ENCODE results near the gene PTPRN2.
"Not testable (repeated sequence)": the region's sequence is repeated elsewhere in the genome, so short reads cannot be mapped to it uniquely, and the experiment has no call there.

PTPRN2 gene

GRCh38 chr7:158467562-158467961 is 120.1 kb downstream of the PTPRN2 start:
- no peak for DNase-seq (ENCODE audit: low read depth, low spot score)
- POLR2A ChIA-PET, result no interaction called here
- TF ChIP-seq CTCF (IDR thresholded peaks at IDR 0.05; ENCODE audit: insufficient read depth, low read length, missing control alignments), result no peak
- CTCF ChIA-PET, result no interaction called here
- H3K4me3 ChIP-seq (ENCODE audit: low read depth, low read length), result no peak overlapping the region

DNA sequence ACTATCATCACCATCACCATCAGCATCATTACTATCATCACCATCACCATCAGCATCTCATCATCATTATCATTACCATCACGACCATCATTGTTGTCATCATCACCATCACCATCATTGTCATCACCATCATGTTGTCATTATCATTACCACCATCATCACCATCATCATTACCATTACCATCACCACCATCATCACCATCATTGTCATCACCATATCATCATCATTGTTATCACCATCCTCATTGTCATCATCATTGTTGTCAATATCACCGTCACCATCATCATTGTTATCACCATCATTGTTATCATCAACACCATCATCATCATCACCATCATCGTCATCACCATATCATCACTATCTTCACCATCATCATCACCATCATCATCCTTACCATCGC is 124.3 kb downstream of the PTPRN2 start:
- no peak for DNase-seq (ENCODE audit: low read depth, low spot score)
- TF ChIP-seq CTCF (IDR thresholded peaks at IDR 0.05; ENCODE audit: insufficient read depth, low read length, missing control alignments), result no peak
- no peak overlapping the region for H3K4me3 ChIP-seq (ENCODE audit: low read depth, low read length)
- ChIA-PET POLR2A (no interaction called here), CTCF (no interaction called here)

DNA sequence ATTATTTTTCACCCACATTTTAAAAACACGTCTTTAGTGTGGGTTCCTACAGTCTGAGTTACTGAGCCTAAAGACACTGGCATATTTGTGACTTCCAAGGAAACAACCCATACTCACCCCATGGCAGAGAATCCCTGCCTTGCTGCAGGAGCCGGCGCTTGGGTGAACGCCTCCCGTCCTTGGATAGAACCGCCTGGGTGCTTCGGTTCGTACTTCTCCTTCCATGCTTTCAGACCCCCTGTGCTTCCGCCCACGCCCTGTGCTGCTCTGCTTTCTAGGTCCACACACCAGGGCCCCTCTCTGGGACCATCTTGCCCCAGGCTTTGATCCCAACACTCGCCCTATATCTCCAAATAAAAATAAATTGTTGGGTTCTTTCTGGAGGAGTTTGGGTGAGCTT is 125.8 kb downstream of the PTPRN2 start:
- ChIA-PET CTCF (no interaction called here), POLR2A (no interaction called here)
- TF ChIP-seq CTCF (IDR thresholded peaks at IDR 0.05; ENCODE audit: insufficient read depth, low read length, missing control alignments), result no peak

DNA sequence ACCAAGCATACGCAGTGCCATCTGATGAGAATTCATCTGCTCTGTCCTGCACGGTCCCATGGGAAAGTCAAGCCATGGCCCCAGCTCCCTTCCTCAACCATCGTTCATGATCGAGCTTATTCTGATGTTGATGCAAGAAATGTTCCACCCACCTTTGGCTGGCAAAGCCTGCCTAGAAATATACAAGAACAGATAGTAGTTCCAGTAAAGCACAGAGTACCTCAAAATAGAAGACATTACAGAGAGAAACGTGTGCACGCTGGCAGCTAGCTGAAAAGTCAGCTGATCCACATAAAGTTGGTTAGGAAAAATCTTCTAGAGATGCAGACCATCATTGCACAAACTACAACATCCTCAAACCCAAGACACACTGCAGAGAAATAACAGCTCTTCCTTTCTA is 127.0 kb downstream of the PTPRN2 start:
- ChIA-PET POLR2A (no interaction called here), CTCF (no interaction called here)
- TF ChIP-seq CTCF (IDR thresholded peaks at IDR 0.05; ENCODE audit: insufficient read depth, low read length, missing control alignments), result no peak
- no peak overlapping the region for H3K4me3 ChIP-seq (ENCODE audit: low read depth, low read length)
- no peak for DNase-seq (ENCODE audit: low read depth, low spot score)

More for the DNA sequence above, 125.8 kb downstream of the PTPRN2 start:
- H3K4me3 ChIP-seq (ENCODE audit: low read depth, low read length), result no peak overlapping the region
- no peak for DNase-seq (ENCODE audit: low read depth, low spot score)

- DNase-seq (ENCODE audit: low read depth, low spot score), result no peak
- ChIA-PET CTCF (no interaction called here), POLR2A (no interaction called here)
- no peak overlapping the region for H3K4me3 ChIP-seq (ENCODE audit: low read depth, low read length)
- no peak for TF ChIP-seq CTCF (IDR thresholded peaks at IDR 0.05; ENCODE audit: insufficient read depth, low read length, missing control alignments)
These were observed 128.8 kb downstream of the PTPRN2 start for GRCh38 chr7:158458716-158459282.

DNA sequence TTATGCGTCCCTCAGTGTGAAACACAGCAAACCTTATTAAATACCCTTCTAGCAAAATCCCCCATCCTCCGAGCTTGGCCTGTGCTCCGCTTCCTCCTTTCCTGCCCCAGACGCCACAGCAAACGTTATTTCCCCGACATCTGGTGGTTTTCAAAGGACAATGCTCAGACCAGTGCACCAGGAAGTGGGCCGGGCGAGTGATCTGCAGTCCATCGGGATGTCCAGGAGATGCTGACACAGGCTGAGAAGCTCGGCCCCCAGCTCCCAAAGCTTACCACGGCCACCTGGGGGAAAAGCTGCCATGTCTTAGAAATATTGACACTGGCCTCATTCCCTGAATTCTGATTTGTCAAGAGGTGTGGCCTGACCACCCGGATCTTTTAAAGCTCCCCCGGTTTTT is 129.5 kb downstream of the PTPRN2 start:
- TF ChIP-seq CTCF (IDR thresholded peaks at IDR 0.05; ENCODE audit: insufficient read depth, low read length, missing control alignments), result no peak
- no peak for DNase-seq (ENCODE audit: low read depth, low spot score)
- ChIA-PET POLR2A (no interaction called here), CTCF (no interaction called here)
- H3K4me3 ChIP-seq (ENCODE audit: low read depth, low read length), result no peak overlapping the region

GRCh38 chr7:158457586-158457985 is 130.0 kb downstream of the PTPRN2 start:
- CTCF ChIA-PET; H3K4me3 ChIP-seq (ENCODE audit: low read depth, low read length); DNase-seq (ENCODE audit: low read depth, low spot score); POLR2A ChIA-PET: not testable (repeated sequence)

Data from AG04449 (cell line).